HUDEP-2 (cell line): ENCODE measurements around the gene OR5K1.

ENCODE experiments used
- DNase-seq, 76 experiments: peaks; one replicate each; lab custom pipeline; 2025; ENCODE audit not compliant: unreplicated experiment in 76 of 76; lab: John Stamatoyannopoulos, UW

Gene OR5K1

DNA sequence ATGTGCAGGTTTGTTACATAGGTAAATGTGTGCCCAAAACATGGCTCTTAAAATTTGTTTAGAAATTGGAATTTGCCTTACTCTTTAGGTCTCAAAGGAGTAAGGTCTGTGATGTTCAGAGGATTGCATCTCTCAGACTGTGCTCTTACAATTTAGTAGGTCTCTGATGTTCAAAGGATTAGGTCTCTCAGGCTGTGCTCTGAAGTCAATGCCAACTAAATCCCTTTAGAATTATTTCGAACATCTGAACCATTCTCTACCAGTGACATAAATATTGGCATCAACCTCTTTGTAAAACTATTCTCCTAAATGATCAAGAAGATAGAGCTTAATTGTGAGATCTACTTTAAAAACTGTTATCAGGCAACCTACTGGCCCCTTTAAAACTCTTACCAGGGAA is at the start of gene OR5K1:
Gene OR5K1 (plus strand): TSS at position 301 of the 400 bp plus-strand sequence. CDS start 6,376 bp downstream, outside the sequence.
- no peak for DNase-seq

DNA sequence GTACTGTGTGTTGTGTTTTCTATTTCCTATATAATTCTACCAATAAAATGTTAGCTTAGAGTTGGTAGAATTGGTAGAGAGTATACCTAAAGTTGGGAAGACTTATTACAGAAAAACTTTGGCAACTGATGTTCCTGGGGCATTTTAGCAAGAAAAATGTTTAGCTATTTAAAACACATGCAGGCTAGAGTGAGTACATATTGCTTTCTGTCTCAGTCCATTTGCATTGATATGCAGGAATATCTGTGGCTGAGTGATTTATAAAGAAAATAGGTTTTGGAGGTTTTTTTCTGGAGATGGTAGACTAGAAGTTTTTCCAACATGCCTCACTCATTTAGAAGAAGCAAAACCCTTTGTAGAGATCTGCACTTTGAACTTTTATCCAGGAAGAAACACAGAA is 30.4 kb upstream of the OR5K1 start:
- DNase-seq: no peak

DNA sequence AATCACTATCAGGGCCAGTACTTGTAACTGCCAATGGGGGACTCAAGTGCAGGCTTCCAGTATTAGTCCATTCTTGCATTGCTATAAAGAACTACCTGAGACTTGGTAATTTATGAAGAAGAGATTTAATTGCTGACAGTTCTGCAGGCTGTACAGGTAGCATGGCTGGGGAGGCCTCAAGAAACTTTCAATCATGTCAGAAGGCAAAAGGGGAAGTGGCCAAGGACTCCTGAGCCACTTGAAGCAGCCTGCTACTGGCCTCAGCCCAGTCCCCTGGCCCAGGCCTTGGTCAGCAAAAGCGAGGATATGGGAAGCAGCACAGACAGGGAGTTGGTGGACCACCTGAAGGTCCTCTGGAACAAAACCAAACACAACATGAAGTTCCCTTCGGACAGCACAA is 29.2 kb upstream of the OR5K1 start:
- DNase-seq: no peak

DNA sequence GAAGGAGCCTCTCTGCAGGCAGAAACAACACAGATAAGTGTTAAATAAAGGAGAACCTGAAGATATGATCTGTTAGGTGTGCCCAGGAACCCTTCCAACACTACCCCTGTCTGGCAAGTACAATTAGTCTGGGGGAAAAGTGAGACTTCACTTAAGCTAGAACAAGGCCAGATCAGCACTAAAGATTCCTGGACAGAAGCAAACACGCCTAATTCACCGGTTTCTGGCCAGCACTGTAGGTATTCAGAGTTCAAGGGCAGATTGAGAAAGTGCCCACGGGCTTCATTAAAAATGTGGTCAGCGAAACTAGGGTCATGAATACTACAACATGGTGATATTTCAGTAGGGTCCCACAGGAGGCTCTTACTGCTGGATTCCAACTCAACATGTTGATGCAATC is 28.6 kb upstream of the OR5K1 start:
- no peak for DNase-seq

DNA sequence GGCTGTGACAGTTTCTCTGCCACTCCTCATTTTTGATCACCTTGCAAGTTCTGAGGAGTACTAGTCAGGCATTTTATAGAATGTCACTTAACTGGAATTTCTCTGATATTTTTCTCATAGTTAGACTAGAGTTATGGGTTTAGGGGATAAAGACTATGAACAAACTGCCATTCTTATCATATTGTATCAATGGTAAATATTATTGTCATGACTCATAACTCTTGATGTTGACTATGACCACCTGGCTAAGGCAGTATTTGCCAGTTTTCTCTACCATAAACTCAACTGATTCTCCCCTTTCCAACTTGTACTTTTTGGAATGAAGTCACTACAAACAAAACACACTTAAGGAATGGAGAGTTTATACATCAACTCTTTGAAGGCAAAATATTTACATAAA is 22.7 kb upstream of the OR5K1 start:
- DNase-seq: no peak

DNA sequence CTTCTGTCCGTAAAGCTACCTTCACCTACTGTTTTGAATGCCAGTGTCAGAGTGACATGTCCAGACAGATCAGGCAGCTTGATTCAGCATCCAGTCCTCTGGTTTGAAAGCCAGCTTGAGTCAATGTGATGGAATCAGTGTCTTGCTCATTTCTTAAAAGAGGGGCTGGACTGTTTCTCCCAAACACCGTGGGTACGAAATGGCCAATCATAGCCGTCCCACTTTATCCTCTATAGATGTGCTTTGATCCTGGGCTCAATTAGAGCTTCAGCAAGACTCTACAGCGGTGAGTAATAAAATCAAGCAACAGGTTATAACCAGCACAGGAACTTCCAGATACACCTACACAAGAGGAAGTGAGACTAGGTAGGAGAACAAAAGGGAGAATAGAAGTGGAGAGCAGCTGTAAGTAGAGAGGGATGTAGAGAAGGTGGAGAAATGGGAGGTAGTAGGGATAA is 17.0 kb upstream of the OR5K1 start:
- no peak for DNase-seq

DNA sequence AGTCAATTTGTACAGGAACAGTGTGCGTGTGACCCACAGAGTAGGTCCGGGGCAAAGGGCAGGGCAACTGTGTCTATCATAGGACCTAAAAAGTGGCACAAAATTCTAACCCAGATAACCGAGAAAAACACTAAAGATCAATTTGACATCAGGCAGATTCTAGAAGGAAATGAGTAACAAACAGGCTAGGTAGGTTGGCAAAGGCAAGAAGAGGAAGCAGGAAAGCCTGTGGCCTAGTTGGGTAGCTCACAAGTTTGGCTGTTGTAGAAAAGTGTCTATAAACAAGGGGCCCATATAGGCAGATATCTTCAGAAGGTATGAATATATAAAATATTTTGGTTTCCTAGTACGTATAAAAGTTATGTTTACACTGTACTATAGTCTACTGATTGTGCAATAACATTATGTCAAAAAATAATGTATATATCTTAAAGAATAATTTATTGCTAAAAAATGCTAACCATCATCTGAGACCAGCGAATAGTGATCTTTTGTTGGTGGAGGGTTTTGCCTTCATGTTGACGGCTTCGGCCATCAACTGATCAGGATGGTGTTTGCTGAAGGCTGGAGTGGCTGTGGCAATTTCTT is 13.3 kb upstream of the OR5K1 start:
- DNase-seq: no peak

DNA sequence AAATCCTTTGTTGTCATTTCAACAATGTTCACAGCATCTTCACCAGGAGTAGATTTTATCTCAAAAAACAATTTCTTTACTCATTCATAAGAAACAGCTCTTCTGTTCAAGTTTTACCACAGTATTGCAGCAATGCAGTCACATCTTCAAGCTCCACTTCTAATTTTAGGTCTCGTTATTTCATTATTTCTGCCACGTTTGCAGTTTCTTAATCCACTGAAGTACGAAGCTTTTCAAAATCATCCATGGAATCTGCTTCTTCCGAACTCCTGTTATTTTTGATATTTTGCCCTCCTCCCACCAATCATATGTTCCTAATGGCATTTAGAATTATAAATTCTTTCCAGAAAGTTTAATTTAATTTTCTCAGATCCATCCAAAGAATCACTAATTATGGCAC is 12.6 kb upstream of the OR5K1 start:
- no peak for DNase-seq

DNA sequence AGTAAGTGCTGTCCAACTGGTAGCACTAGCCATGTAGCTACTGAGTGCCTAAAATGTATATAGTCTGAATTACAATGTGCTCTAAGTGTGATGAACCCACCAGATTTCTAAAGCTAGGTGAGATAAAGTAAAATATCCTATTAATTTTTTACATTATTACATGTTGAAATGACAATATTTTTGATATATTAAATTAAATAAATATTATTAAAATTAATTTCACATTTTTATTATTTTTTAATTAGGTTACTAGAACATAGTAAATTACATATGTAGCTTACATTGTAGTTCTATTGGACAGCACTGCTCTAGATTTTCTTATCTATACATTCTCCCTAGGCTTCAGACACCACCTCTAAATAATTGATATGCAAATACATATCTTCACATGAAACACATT is 9.2 kb upstream of the OR5K1 start:
- DNase-seq: no peak

DNA sequence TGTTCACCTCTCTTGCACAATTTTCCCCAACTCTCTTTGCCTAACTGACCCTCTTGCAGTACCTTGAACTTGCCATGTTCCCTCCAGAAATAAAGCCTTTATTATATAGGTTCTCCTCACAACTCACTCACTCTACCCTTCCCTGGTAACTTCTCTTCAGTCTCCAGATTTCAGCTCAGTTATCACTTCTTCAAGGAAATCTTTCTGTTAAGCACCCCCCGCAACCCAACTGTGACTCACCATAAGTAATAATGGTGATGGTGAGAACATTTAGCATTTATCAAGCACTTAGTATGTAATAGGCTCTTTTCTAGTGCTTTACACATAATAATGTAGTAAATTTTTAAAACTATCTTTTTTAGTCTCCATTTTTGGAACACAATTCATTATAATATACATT is 8.1 kb upstream of the OR5K1 start:
- no peak for DNase-seq

DNA sequence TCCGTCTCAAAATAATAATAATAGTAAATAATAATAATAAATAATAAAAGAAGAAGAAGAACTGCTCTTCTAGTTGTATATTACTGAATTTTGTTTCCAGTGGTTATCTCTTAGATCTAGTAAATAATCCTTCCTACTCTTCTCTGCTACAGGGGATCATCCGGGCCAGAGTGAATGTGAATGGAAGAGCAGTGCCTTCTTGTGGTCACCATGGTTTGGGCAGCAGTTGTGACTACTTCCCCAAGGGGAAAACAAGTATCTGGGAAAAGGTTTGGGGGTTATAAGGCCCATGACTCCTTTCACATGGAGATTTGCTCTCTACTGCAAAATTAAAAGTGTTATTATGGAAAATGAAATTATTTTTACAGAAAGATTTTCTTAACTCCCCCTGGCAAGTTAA is 5.5 kb upstream of the OR5K1 start:
- DNase-seq: no peak

DNA sequence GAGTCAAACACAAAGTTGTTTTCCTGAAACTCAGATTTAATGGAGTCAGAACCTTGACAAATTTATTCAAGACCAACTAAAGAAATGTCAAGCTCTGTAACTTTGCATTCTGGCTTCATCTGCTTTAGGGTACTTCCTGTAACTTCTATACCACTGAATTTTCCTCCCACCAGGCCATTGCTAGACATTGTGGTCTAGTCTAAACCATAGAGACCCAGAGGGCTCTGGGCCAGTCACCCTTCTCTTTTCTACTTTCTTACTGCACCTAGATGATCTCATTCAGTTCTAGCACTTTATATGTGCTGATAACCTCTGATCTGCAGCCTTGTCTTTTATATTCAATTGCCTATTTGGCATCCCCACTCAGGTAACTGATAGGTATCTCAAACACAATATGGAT is 2.8 kb upstream of the OR5K1 start:
- DNase-seq: no peak

DNA sequence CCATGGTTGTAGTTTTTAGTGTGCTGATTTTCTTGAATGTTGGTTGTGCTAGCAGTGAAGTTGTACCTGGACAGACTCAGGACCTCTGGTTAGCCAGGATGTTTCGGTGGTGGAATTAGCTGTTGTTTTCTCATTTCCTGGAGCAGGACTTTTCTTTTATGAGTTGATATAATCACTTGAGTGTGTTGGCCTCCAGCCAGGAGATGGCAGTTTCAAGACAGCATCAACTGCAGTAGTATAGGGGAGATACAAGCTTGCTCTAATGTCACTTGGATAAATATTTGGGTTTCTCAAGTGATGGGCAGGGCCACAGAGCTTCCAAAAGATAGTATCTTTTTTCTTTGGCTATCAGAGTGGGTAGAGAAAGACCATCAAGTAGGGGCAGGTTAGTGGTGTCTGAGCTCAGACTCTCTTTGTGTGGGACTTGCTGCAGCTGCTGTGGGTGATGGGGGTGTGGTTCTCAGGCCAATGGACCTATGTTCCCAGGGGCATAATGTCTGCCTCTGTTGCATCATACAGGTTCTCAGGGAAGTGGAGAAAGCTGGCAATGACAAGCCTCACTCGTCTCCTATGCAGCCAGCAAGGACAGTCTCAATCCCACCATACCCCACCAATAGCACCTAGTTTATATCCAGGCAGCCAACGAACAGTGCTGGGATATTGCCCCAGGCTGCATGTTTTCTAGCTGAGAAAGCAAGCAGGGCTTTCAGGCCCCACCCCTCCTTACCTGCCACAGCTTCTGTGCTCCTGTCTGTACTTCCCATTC is 19.9 kb downstream of the OR5K1 start:
- peak in 6 of 76 experiments; percentile 2 to 20 (median 3) for DNase-seq

DNA sequence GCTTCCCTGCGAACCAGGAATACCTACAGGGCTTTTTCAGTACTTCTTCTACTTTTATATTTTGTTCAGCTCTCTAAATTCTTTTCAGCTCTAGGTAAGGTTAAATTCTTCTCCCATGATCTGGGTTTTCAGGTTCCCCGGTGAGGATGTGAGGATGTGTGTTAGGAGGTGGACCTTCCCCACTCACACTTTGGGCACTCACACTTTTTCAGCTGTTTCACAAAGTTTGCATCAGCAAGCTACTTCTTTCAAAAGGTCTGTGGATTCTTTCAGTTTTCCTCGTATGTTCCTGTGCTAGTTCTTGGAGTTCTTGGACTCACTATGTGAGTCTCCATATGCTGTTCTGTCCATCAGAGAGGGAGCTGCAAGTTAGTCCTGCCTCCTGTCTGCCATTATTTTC is 20.6 kb downstream of the OR5K1 start:
- DNase-seq: no peak

DNA sequence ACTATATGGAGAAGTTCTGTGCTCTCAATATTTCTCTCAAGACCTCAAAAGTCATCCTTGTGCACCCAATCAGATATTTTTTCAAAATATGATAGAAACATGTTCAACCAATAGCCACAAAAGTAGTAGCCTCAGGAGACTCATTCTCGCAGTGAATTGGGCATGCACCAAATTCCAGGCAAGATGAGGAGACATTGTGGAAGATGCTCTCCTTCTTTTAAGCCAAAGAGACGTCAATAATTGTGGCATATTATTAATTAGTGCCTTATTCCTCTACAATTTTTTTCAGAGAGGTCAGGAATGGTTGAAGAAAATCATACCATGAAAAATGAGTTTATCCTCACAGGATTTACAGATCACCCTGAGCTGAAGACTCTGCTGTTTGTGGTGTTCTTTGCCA is 34.4 kb downstream of the OR5K1 start, which contains the start of gene OR5K2:
Gene OR5K2 (plus strand): TSS at position 301 of the 400 bp plus-strand sequence. CDS start 0 bp downstream, at position 301.
- DNase-seq: no peak

DNA sequence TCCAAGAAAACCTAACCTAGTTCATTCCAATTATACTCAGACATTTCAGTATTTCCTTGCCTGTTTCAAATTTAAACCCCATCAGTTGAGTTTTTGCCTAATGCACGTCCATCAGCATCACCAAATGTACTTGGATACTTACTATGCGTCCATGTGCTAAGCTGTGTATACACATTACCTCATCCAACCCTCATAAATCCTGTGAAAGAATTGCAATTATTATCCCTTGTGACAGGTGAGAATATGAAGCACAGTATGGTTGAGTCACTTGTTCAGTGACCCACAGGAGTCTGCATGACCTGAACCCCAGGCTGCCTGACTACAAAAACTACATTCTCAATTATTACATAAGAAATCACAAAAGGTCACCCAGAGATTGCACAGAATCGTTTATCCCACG is 37.0 kb downstream of the OR5K1 start:
- DNase-seq: no peak

DNA sequence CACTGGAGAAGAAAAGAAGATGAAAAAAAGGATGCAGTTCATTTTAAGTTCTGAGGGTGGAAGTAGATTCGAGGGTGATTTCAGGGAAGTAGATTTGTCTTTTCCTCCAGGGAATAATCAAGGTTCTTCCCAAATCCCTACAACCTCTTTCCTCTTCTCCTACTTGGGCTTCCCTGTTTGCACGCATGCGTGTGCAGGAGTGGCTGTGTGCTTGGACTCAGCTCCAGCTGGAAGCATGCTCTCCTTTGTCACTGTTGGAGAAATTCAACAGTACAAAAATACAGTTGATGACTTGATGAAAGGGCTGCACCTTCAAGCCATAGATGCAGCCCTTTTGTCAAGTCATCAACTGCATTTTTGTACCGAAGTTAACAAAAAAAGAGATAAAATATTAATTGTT is 38.3 kb downstream of the OR5K1 start:
- no peak for DNase-seq

DNA sequence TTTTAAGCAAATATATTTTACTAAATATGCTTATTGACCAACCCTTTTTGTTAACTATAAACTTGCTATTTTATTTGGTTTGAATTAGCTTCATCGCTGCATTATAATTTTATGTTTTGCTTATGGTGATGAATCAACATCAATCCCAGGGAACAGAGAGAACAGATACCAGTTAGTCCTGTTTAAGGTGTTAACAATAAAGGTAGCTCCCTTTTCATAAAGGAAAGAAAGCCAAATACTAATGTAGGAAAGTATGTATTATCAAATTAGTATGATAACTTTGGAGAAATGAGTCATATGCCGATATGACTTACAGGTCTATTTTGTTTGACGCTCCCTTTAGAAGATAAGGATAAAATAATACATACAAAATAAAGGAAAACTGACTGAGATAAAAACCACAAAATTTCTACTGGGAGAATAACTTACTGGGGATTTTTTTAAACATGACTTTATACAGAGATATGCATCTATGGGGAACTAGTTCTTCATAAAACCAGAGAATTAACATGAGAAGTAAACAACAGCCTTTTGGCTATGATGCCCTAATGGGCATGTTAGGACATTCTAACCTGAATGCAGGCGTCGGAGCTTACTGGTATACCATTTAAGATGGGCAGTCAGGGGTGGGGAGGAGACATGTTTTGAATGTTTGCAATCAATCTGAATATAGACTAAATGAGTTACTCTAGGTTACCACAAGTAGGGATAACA is 39.0 kb downstream of the OR5K1 start:
- no peak for DNase-seq

DNA sequence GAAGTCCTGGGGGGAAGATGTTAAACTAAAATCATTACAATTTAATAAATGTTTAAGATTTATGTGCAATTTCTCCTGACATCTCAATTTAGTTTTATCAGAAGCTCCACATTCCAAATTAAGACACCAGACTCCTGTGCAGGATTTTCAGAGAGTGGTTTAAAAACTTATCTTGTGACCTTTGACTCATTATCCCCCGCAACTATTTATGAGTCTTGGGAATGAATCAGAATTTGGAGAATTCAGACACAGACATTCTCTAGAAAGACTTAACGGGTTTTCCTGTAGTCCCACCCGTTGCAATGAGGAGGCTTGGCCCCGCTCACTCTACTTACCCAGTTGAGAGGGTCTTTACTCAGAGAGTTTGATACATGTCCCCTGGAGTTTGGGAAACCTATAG is 41.5 kb downstream of the OR5K1 start:
- no peak for DNase-seq

DNA sequence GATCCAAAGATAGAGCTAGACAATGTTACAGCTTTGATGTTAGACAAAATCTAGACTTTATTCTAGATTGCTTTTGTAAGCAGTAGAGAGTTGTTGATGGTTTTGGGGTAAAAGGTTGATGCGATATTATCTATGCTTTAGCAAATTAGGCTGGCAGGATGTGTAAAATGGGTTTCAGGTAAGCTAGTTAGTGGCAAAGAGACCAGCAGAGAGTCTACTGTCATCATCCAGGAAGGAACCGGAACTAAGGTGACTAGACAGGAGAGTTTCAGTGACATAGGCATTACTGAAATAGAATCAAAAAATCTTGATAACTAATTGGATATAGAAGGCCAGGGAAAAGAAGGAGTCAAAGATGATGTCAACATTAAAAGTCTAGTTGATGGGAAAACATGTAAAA is 45.6 kb downstream of the OR5K1 start:
- DNase-seq: no peak

DNA sequence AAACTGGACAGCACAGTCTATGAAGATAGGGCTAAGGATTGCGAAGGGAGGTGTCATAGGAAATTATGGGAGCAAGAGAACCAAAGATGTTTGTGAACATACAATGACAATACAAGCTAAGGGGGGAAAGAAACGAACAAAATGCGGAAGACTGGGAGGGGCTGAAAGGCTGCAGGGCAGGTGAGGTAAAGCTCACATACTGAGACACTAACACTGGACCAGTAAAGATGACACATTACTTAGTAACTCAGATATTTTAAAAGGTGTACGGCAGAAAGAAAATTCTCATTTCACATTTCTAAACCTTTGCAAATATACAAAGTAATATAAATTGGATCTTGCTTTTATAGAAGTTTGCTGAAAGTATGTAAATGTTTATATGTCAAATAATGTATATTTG is 49.6 kb downstream of the OR5K1 start:
- DNase-seq: no peak

DNA sequence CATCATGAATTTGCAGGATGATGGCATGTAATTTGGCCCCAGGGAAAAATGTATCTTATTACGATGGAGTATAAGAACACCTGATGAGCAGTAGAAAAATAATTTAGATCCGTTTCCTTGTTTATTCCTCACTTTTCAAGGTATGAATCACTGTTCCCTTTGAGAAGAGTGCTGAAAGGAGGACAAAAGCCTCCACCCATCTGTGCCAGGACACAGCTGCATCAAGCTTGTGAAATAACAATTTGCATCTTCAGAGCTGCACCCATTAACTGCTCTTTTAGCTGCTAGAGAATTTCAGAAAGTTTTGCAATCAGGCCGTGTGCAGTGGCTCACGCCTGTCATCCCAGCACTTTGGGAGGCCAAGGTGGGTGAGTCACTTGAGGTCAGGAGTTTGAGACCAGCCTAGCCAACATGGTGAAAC is 50.1 kb downstream of the OR5K1 start:
- no peak for DNase-seq
